HepG2 (cell line): ENCODE results near the gene PRSS53. TPM values are rescaled to one million over a fixed set of nuclear protein-coding genes. Genes with fewer than 3 reads are reported as not detected.

Experiments used
- ARID3A ChIP-seq: IDR thresholded peaks from 2 replicates; pipeline ENCODE4 v1.6.1; 2012; ENCODE audit warnings: low read depth, low read length, improper control_type of control experiment
- ARID5B ChIP-seq: IDR thresholded peaks from 2 replicates; pipeline ENCODE4 v1.4.0; 2020; ENCODE audit warnings: mild to moderate bottlenecking, missing genetic modification reagents
- ETS1 ChIP-seq: sonication (generic); formaldehyde crosslinking; IDR thresholded peaks from 2 replicates; pipeline ENCODE4 v1.4.0; 2020; ENCODE audit warnings: missing genetic modification reagents
- FOXA3 ChIP-seq: IDR thresholded peaks from 2 replicates; pipeline ENCODE4 v1.6.1; 2016; ENCODE audit warnings: missing genetic modification reagents, missing compliant biosample characterization
- FUBP1 ChIP-seq: sonication (generic); formaldehyde crosslinking; IDR thresholded peaks from 2 replicates; pipeline ENCODE4 v1.5.1; 2020; ENCODE audit warnings: missing genetic modification reagents, mild to moderate bottlenecking, borderline replicate concordance
- NKX3-1 ChIP-seq: sonication (generic); formaldehyde crosslinking; IDR thresholded peaks from 2 replicates; pipeline ENCODE4 v1.5.0; 2020; ENCODE audit warnings: missing genetic modification reagents
- RARA ChIP-seq: IDR thresholded peaks from 2 replicates; pipeline ENCODE4 v1.6.1; 2016; ENCODE audit warnings: missing genetic modification reagents, missing compliant biosample characterization
- SNAI1 ChIP-seq: sonication (generic); formaldehyde crosslinking; IDR thresholded peaks from 2 replicates; pipeline ENCODE4 v1.5.0; 2020; ENCODE audit warnings: mild to moderate bottlenecking, missing genetic modification reagents, borderline replicate concordance
- U2AF1 ChIP-seq: fragments of 200-400 bp; formaldehyde crosslinking; optimal IDR thresholded peaks from 2 replicates; pipeline ENCODE3; 2017; ENCODE audit warnings: mild to moderate bottlenecking, low read depth, low read length
- ZBTB38 ChIP-seq: sonication (generic); formaldehyde crosslinking; IDR thresholded peaks from 2 replicates; pipeline ENCODE4 v1.5.1; 2020; ENCODE audit warnings: mild to moderate bottlenecking, missing genetic modification reagents
- ZFP36L2 ChIP-seq: sonication (generic); formaldehyde crosslinking; IDR thresholded peaks from 2 replicates; pipeline ENCODE4 v1.4.0; 2020; ENCODE audit warnings: missing genetic modification reagents
- ZFY ChIP-seq: sonication (generic); formaldehyde crosslinking; IDR thresholded peaks from 2 replicates; pipeline ENCODE4 v1.4.0; 2020; ENCODE audit warnings: missing genetic modification reagents
- ZNF367 ChIP-seq: sonication (generic); formaldehyde crosslinking; IDR thresholded peaks from 2 replicates; pipeline ENCODE4 v1.4.0; 2020; ENCODE audit warnings: missing genetic modification reagents, borderline replicate concordance
- ZNF441 ChIP-seq: sonication (generic); formaldehyde crosslinking; IDR thresholded peaks from 2 replicates; pipeline ENCODE4 v1.7.0; 2021; ENCODE audit warnings: missing genetic modification reagents, borderline replicate concordance
- ZNF572 ChIP-seq: sonication (generic); formaldehyde crosslinking; IDR thresholded peaks from 2 replicates; pipeline ENCODE4 v1.5.1; 2020; ENCODE audit warnings: mild to moderate bottlenecking, missing genetic modification reagents
- ZNF678 ChIP-seq: sonication (generic); formaldehyde crosslinking; IDR thresholded peaks from 2 replicates; pipeline ENCODE4 v1.4.0; 2020; ENCODE audit warnings: mild to moderate bottlenecking, missing genetic modification reagents
- ZNF777 ChIP-seq: sonication (generic); formaldehyde crosslinking; IDR thresholded peaks from 2 replicates; pipeline ENCODE4 v1.4.0; 2020; ENCODE audit warnings: missing genetic modification reagents
- polyA plus RNA-seq, 8 experiments: library from polyadenylated mRNA; depleted of rRNA in 3 of 8; stranded (reverse) in 7 of 8; unstranded in 1 of 8; fragments of >200 nt; fragmentation: Illumina TruSeq in 4 of 8; extraction: Trizol in 4 of 8; gene quantifications; 2 replicates each; pipeline versions ENCODE4 v1.2.1 to v1.2.3, GENCODE V29; 2011 to 2016; ENCODE audit warnings: low read depth in 4 of 8, missing spikeins in 1 of 8, mixed read lengths in 1 of 8; ENCODE audit not compliant: insufficient read depth in 1 of 8
- total RNA-seq, 5 experiments: library from RNA; depleted of rRNA; stranded (reverse); fragments of >200 nt; fragmentation: Illumina TruSeq; extraction: Trizol; gene quantifications; 2 replicates each; pipeline ENCODE4 v1.2.3, GENCODE V29; 2016; ENCODE audit warnings: low read depth in 1 of 5
- TF ChIP-seq, protein P1 (sequence below): sonication (generic); formaldehyde crosslinking; conservative IDR thresholded peaks from 2 replicates; pipeline ENCODE4 v1.4.0; 2020; ENCODE audit warnings: missing genetic modification reagents
- TF ChIP-seq, protein P2 (sequence below): IDR thresholded peaks from 2 replicates; pipeline ENCODE4 v1.6.1; 2012; ENCODE audit warnings: inconsistent platforms

PRSS53 gene
- total and polyA plus RNA-seq, 2 of the 13 experiments (the other 11 are each of a cell fraction or from before 2014, with no cell fraction given), result 2.2 to 7.4 TPM

DNA sequence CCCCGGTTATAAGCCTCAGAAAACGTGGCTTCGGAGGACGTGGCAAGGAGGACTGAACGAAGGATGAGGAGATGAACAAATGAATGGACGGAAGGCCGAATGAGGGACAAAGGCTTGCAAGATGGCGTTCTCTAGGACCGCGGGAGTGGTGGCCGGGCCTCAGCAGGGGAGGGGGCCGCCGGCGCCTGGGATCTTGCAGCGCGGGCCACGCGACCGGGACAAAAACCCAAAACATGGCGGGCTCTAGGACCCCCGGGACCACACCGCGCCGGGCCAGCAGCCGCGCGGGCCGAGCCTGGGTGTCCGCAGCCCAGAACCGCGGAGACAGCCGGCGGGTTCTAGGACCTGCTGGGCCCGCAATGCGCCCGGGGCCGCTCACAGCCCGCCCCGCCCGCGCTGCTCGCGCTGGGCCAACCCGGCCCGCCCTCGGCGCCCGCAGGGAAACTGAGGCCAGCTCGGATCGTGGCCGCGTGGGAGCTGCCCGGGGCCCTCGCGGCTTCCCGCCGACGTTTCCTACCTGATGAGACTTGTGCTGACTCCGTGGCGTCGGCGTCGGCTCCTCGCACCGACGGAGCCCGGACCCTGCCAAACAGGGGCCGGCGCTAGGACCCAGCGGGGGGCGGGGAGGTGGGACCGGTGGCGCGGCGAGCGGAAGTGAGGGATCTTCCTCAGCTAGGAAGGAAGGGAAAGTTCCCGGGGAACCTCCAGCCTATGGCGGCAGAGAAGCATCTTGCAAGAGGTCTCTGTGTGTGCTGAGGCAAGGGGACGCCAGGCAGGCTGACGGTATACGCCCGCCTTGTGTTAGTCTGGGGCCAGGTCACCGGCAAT is 15.4 kb downstream of the PRSS53 start (continued):
- peak; percentile 79 for TF ChIP-seq ZNF777 (CRISPR knock-in tag)
- TF ChIP-seq, protein P1, sequence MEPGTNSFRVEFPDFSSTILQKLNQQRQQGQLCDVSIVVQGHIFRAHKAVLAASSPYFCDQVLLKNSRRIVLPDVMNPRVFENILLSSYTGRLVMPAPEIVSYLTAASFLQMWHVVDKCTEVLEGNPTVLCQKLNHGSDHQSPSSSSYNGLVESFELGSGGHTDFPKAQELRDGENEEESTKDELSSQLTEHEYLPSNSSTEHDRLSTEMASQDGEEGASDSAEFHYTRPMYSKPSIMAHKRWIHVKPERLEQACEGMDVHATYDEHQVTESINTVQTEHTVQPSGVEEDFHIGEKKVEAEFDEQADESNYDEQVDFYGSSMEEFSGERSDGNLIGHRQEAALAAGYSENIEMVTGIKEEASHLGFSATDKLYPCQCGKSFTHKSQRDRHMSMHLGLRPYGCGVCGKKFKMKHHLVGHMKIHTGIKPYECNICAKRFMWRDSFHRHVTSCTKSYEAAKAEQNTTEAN (CRISPR knock-in tag), result peak; percentile 79
- no peak for TF ChIP-seq ZNF572
- TF ChIP-seq ZFP36L2 (CRISPR knock-in tag), result no peak
- TF ChIP-seq NKX3-1 (CRISPR knock-in tag), result peak; percentile 85; the same call in 1 of the 2 replicates
- TF ChIP-seq ETS1 (CRISPR knock-in tag), result 0 out of 2 replicates have a peak, but pooled peaks have one; percentile 65
- 0 out of 2 replicates have a peak, but pooled peaks have one; percentile 23 for TF ChIP-seq ZNF678 (CRISPR knock-in tag)
- peak; percentile 34; the same call in 1 of the 2 replicates for TF ChIP-seq FOXA3
- no peak for TF ChIP-seq ARID3A
- no peak for TF ChIP-seq SNAI1
- TF ChIP-seq, protein P2, sequence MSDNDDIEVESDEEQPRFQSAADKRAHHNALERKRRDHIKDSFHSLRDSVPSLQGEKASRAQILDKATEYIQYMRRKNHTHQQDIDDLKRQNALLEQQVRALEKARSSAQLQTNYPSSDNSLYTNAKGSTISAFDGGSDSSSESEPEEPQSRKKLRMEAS, result peak; percentile 81
- TF ChIP-seq FUBP1 (CRISPR knock-in tag), result no peak
- TF ChIP-seq ZBTB38 (CRISPR knock-in tag), result peak; percentile 43; the same call in 1 of the 2 replicates
- peak; percentile 57; the same call in 1 of the 2 replicates for TF ChIP-seq ZNF441 (CRISPR knock-in tag)
- peak; percentile 38 for TF ChIP-seq RARA
- peak; percentile 90 for TF ChIP-seq ZFY (CRISPR knock-in tag)
- TF ChIP-seq ARID5B (CRISPR knock-in tag), result peak; percentile 43
- peak; percentile 14 for TF ChIP-seq U2AF1
- peak; percentile 72; the same call in 1 of the 2 replicates for TF ChIP-seq ZNF367 (CRISPR knock-in tag)
